CD14-positive monocyte (primary cell): Measurements from ENCODE around the gene ASPHD2. TPM values are rescaled to one million over a fixed set of nuclear protein-coding genes. Genes with fewer than 3 reads are reported as not detected.

Source experiments
- DNase-seq, 3 donors: peaks; one replicate each; pipeline ENCODE4 v3.0.0-alpha.2; 2011 to 2022
- H2AFZ ChIP-seq: 2 replicates; pipeline ENCODE4 v1.6.0; 2012; ENCODE audit warnings: mild to moderate bottlenecking, low read depth, low read length, inconsistent platforms; ENCODE audit not compliant: insufficient read depth, poor library complexity, severe bottlenecking
- H3K27ac ChIP-seq, 2 donors: 1 replicate in 1 of 2; 2 replicates in 1 of 2; pipeline ENCODE4 v1.5.1; 2012 to 2013; ENCODE audit warnings: low read length in 2 of 2, control low read depth in 1 of 2, inconsistent platforms in 1 of 2, low read depth in 1 of 2, mild to moderate bottlenecking in 1 of 2
- H3K27me3 ChIP-seq, 2 donors: one replicate each; pipeline versions ENCODE4 v1.6.0 to v1.6.1; 2011 to 2013; ENCODE audit warnings: low read length in 2 of 2; ENCODE audit not compliant: control insufficient read depth in 2 of 2, insufficient read depth in 2 of 2
- H3K36me3 ChIP-seq, 2 donors: replicated peaks in 1 of 2; 1 replicate in 1 of 2; 2 replicates in 1 of 2; pipeline versions ENCODE4 v1.5.1 to v1.6.1; 2012 to 2013; ENCODE audit warnings: low read length in 2 of 2, control low read depth in 1 of 2, inconsistent platforms in 1 of 2, mild to moderate bottlenecking in 1 of 2; ENCODE audit not compliant: insufficient read depth in 2 of 2, control insufficient read depth in 1 of 2
- H3K4me1 ChIP-seq, 2 donors: 1 replicate in 1 of 2; 2 replicates in 1 of 2; pipeline versions ENCODE4 v1.5.1 to v1.6.1; 2012 to 2013; ENCODE audit warnings: low read length in 2 of 2, control low read depth in 1 of 2, inconsistent platforms in 1 of 2, mild to moderate bottlenecking in 1 of 2, moderate library complexity in 1 of 2; ENCODE audit not compliant: insufficient read depth in 2 of 2, control insufficient read depth in 1 of 2
- H3K4me2 ChIP-seq: replicated peaks from 2 replicates; pipeline ENCODE3; 2012; ENCODE audit warnings: low read length, moderate library complexity, mild to moderate bottlenecking; ENCODE audit not compliant: poor library complexity, severe bottlenecking; ENCODE audit errors: extremely low read depth
- H3K4me3 ChIP-seq, 3 experiments: fragments of 200-600 bp in 1 of 3; sonication (generic) in 1 of 3; replicated peaks in 1 of 3; 1 replicate in 2 of 3; 2 replicates in 1 of 3; pipeline ENCODE4 v1.5.1; 2011 to 2013; ENCODE audit warnings: low read length in 3 of 3, mild to moderate bottlenecking in 3 of 3, control low read depth in 2 of 3, low read depth in 2 of 3, inconsistent platforms in 1 of 3, moderate library complexity in 1 of 3
- H3K79me2 ChIP-seq: 2 replicates; pipeline ENCODE4 v1.6.0; 2012; ENCODE audit warnings: mild to moderate bottlenecking, control low read depth, inconsistent platforms, low read length, moderate library complexity; ENCODE audit not compliant: insufficient read depth
- H3K9ac ChIP-seq: 2 replicates; pipeline ENCODE4 v1.6.0; 2017; ENCODE audit warnings: low read length, mild to moderate bottlenecking; ENCODE audit not compliant: insufficient read depth, poor library complexity, severe bottlenecking
- H3K9me3 ChIP-seq, 2 donors: replicated peaks in 1 of 2; 1 replicate in 1 of 2; 2 replicates in 1 of 2; pipeline versions ENCODE4 v1.5.1 to v1.6.1; 2012 to 2013; ENCODE audit warnings: low read length in 2 of 2, control low read depth in 1 of 2; ENCODE audit not compliant: control insufficient read depth in 1 of 2, insufficient read depth in 1 of 2
- H4K20me1 ChIP-seq: 2 replicates; pipeline ENCODE4 v1.6.0; 2012; ENCODE audit warnings: mild to moderate bottlenecking, low read length, control low read depth, moderate library complexity; ENCODE audit not compliant: insufficient read depth
- H3K27ac Mint-ChIP-seq, 7 donors: one replicate each; pipeline ENCODE4 v1.8.0; 2020; ENCODE audit warnings: mild to moderate bottlenecking in 7 of 7, mixed read lengths in 7 of 7, moderate library complexity in 6 of 7, inconsistent platforms in 2 of 7
- H3K27me3 Mint-ChIP-seq, 3 donors: one replicate each; pipeline ENCODE4 v1.8.0; 2021 to 2022; ENCODE audit warnings: low read depth in 3 of 3, mild to moderate bottlenecking in 3 of 3, mixed read lengths in 3 of 3, moderate library complexity in 3 of 3, inconsistent platforms in 1 of 3
- H3K36me3 Mint-ChIP-seq, 2 donors: one replicate each; pipeline ENCODE4 v1.8.0; 2020; ENCODE audit warnings: mixed read lengths in 2 of 2, inconsistent platforms in 1 of 2, mild to moderate bottlenecking in 1 of 2
- H3K4me1 Mint-ChIP-seq: one replicate; pipeline ENCODE4 v1.8.0; 2020; ENCODE audit warnings: mild to moderate bottlenecking, mixed read lengths
- H3K4me3 Mint-ChIP-seq, 2 donors: one replicate each; pipeline ENCODE4 v1.8.0; 2020; ENCODE audit warnings: mild to moderate bottlenecking in 2 of 2, mixed read lengths in 2 of 2, moderate library complexity in 1 of 2
- H3K9me3 Mint-ChIP-seq, 7 donors: one replicate each; pipeline ENCODE4 v1.8.0; 2020 to 2022; ENCODE audit warnings: mixed read lengths in 7 of 7, mild to moderate bottlenecking in 6 of 7, moderate library complexity in 6 of 7, inconsistent platforms in 2 of 7
- WGBS: methylation state at CpG from one replicate; pipeline ENCODE4 v1.1.5; 2013; ENCODE audit warnings: missing lambda C conversion rate; ENCODE audit not compliant: insufficient coverage; 5-methylcytosine and 5-hydroxymethylcytosine counted together
- intact Hi-C, 2 donors: fragments of 100-400 bp; cut with micrococcal nuclease; formaldehyde crosslinking; loops; one replicate each; pipeline versions ENCODE4 v1.15.0 to v1.15.1; 2023
- polyA plus RNA-seq, 3 donors: library from polyadenylated mRNA; depleted of rRNA in 1 of 3; unstranded in 2 of 3; stranded (reverse) in 1 of 3; fragments of 300-500 nt in 2 of 3; fragments of >200 nt in 1 of 3; fragmentation: Illumina TruSeq in 2 of 3; gene quantifications; 1 replicate in 2 of 3; 2 replicates in 1 of 3; pipeline ENCODE4 v1.2.3, GENCODE V29; 2012 to 2021
- TF ChIP-seq, protein P1 (sequence below): fragments of 200-600 bp; IDR thresholded peaks from one replicate; pipeline ENCODE4 v1.8.0; 2022; ENCODE audit warnings: antibody characterized with exemption, mild to moderate bottlenecking

ASPHD2 gene
- polyA plus RNA-seq, 3 donors: 2.6 to 6.2 (median 4.1) TPM

GRCh38 chr22:26445577-26446275, 16.7 kb downstream of the ASPHD2 start:
- Histone ChIP-seq H3K4me2 (no peak overlapping the region), H3K27me3 (no peaks in the 10 kb centered on the region), H3K4me1 (peaks cover 4 to 6% of the 10 kb centered on the region in 2 donors), H3K27ac (no peak overlapping the region), H3K4me3 (no peak overlapping the region), H4K20me1 (peaks cover 4% of the 10 kb centered on the region), H3K36me3 (peaks cover 12 to 49% of the 10 kb centered on the region in 2 donors), H3K9me3 (no peaks in the 10 kb centered on the region), H2AFZ (no peak overlapping the region), H3K9ac (no peak overlapping the region), H3K79me2 (no peaks in the 10 kb centered on the region)
- TF ChIP-seq, protein P1, sequence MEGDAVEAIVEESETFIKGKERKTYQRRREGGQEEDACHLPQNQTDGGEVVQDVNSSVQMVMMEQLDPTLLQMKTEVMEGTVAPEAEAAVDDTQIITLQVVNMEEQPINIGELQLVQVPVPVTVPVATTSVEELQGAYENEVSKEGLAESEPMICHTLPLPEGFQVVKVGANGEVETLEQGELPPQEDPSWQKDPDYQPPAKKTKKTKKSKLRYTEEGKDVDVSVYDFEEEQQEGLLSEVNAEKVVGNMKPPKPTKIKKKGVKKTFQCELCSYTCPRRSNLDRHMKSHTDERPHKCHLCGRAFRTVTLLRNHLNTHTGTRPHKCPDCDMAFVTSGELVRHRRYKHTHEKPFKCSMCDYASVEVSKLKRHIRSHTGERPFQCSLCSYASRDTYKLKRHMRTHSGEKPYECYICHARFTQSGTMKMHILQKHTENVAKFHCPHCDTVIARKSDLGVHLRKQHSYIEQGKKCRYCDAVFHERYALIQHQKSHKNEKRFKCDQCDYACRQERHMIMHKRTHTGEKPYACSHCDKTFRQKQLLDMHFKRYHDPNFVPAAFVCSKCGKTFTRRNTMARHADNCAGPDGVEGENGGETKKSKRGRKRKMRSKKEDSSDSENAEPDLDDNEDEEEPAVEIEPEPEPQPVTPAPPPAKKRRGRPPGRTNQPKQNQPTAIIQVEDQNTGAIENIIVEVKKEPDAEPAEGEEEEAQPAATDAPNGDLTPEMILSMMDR: no peak
- H3K4me1 Mint-ChIP-seq: peaks cover 10% of the 10 kb centered on the region
- H3K4me3 Mint-ChIP-seq: no peak overlapping the region
- DNase-seq: no peak
- intact Hi-C loops: no loop called here
- H3K36me3 Mint-ChIP-seq: peaks cover 45 to 47% of the 10 kb centered on the region in 2 donors
- peak overlapping the region in 1 of 7 donors; percentile 76 for H3K27ac Mint-ChIP-seq
- 98% methylated on average over 13 of the region's 15 CpGs for WGBS
- peaks cover 0 to 2% (median 0%) of the 10 kb centered on the region in 7 donors for H3K9me3 Mint-ChIP-seq
- H3K27me3 Mint-ChIP-seq: peaks cover 2 to 3% (median 2%) of the 10 kb centered on the region in 3 donors

DNA sequence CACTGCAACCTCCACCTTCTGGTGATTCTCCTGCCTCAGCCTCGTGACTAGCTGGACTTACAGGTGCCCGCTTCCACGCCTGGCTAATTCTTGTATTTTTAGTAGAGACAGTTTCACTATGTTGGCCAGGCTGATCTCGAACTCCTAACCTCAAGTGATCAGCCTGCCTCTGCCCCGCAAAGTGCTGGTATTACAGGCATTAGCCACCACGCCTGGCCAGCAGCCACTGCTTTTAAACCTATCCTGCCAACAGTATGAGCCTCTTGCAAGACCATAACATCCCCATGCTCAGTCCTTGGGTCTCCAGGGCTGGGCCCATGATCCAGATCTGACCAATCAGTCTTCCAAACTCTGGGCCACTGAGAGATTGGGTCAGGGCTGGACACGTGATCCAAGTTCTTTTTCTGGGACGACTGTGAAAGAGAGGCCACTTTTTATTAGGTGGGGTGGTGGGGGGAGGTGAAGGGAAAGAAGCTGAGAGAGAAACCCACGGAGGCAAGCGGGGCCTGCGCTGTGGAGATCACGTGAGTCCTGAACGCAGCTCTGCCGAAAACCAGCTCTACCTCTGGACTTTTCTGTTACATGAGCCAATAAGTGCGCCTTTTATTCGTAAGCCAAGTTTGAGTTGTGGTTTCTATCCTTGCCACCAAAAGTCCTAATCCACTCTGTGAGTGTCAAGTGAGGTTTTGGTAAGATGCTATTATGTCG, 17.9 kb downstream of the ASPHD2 start:
- peaks cover 4 to 6% of the 10 kb centered on the region in 2 donors for H3K4me1 ChIP-seq
- no peak overlapping the region for H3K27ac ChIP-seq
- no peaks in the 10 kb centered on the region for H3K79me2 ChIP-seq
- no peak overlapping the region for H3K9ac ChIP-seq
- peaks cover 0 to 2% (median 0%) of the 10 kb centered on the region in 7 donors for H3K9me3 Mint-ChIP-seq
- H3K4me1 Mint-ChIP-seq: peaks cover 8% of the 10 kb centered on the region
- peak overlapping the region in 1 of 7 donors; percentile 11 for H3K27ac Mint-ChIP-seq
- no peak for DNase-seq
- no peak overlapping the region for H3K4me2 ChIP-seq
- TF ChIP-seq, protein P1: no peak
- peaks cover 55% of the 10 kb centered on the region in 2 donors for H3K36me3 Mint-ChIP-seq
- WGBS: 96% methylated on average over 9 of the region's 17 CpGs
- no peak overlapping the region for H3K4me3 Mint-ChIP-seq
- H2AFZ ChIP-seq: no peak overlapping the region
- H3K27me3 Mint-ChIP-seq: peaks cover 2 to 3% (median 2%) of the 10 kb centered on the region in 3 donors
- no peaks in the 10 kb centered on the region for H3K27me3 ChIP-seq
- peaks cover 23 to 62% of the 10 kb centered on the region in 2 donors for H3K36me3 ChIP-seq
- H3K9me3 ChIP-seq: no peaks in the 10 kb centered on the region
- H4K20me1 ChIP-seq: no peaks in the 10 kb centered on the region
- no peak overlapping the region for H3K4me3 ChIP-seq
- intact Hi-C loops: no loop called here
